H9 (cell line): ENCODE results near the gene KCNC2. TPM values are rescaled to one million over a fixed set of nuclear protein-coding genes. Genes with fewer than 3 reads are reported as not detected.

Source experiments
- DNase-seq: peaks from one replicate; pipeline ENCODE4 v3.0.0-alpha.2; 2017
- H2AFZ ChIP-seq: one replicate; pipeline ENCODE4 v1.6.1; 2013; ENCODE audit warnings: mild to moderate bottlenecking, low read length, control low read depth, moderate library complexity
- H2AK5ac ChIP-seq: 2 replicates; pipeline ENCODE4 v1.6.1; 2013; ENCODE audit warnings: low read length, control low read depth, mixed read lengths; ENCODE audit not compliant: insufficient read length
- H2BK120ac ChIP-seq: one replicate; pipeline ENCODE4 v1.6.1; 2013; ENCODE audit warnings: low read depth, mild to moderate bottlenecking, low read length, control low read depth, inconsistent platforms; ENCODE audit not compliant: poor library complexity, severe bottlenecking
- H2BK12ac ChIP-seq: 2 replicates; pipeline ENCODE4 v1.6.1; 2013; ENCODE audit warnings: low read length, control low read depth, mixed read lengths, low read depth; ENCODE audit not compliant: insufficient read length
- H2BK15ac ChIP-seq: 2 replicates; pipeline ENCODE4 v1.6.1; 2013; ENCODE audit warnings: low read depth, low read length, control low read depth
- H2BK20ac ChIP-seq: one replicate; pipeline ENCODE4 v1.6.1; 2013; ENCODE audit warnings: low read depth, mild to moderate bottlenecking, low read length, control low read depth, inconsistent platforms; ENCODE audit not compliant: poor library complexity, severe bottlenecking
- H2BK5ac ChIP-seq: 2 replicates; pipeline ENCODE4 v1.6.1; 2013; ENCODE audit warnings: low read length, control low read depth, mixed read lengths; ENCODE audit not compliant: insufficient read length
- H3K14ac ChIP-seq: 2 replicates; pipeline ENCODE4 v1.6.1; 2013; ENCODE audit warnings: low read length, control low read depth; ENCODE audit not compliant: insufficient read depth
- H3K18ac ChIP-seq: 2 replicates; pipeline ENCODE4 v1.6.1; 2013; ENCODE audit warnings: low read depth, mild to moderate bottlenecking, mixed read lengths, low read length, control low read depth; ENCODE audit not compliant: insufficient read length
- H3K23ac ChIP-seq: 2 replicates; pipeline ENCODE4 v1.6.1; 2013; ENCODE audit warnings: low read length, control low read depth, mixed read lengths, low read depth; ENCODE audit not compliant: insufficient read length
- H3K23me2 ChIP-seq: 2 replicates; pipeline ENCODE4 v1.6.1; 2013; ENCODE audit warnings: low read depth, mild to moderate bottlenecking, mixed read lengths, low read length, control low read depth; ENCODE audit not compliant: insufficient read length, poor library complexity, severe bottlenecking
- H3K27ac ChIP-seq: 2 replicates; pipeline ENCODE4 v1.5.1; 2013; ENCODE audit warnings: low read length, control low read depth, mixed read lengths, low read depth; ENCODE audit not compliant: insufficient read length
- H3K27me3 ChIP-seq: 2 replicates; pipeline ENCODE4 v1.6.1; 2013; ENCODE audit warnings: low read length, control low read depth, inconsistent platforms; ENCODE audit not compliant: insufficient read depth
- H3K4ac ChIP-seq: 2 replicates; pipeline ENCODE4 v1.6.1; 2013; ENCODE audit warnings: low read depth, mild to moderate bottlenecking, control low read depth, inconsistent platforms, low read length, moderate library complexity
- H3K4me1 ChIP-seq: 2 replicates; pipeline ENCODE4 v1.6.1; 2013; ENCODE audit warnings: low read length, control low read depth, inconsistent platforms; ENCODE audit not compliant: insufficient read depth
- H3K4me2 ChIP-seq: 2 replicates; pipeline ENCODE4 v1.6.1; 2013; ENCODE audit warnings: low read length, control low read depth, mixed read lengths; ENCODE audit not compliant: insufficient read length, insufficient read depth
- H3K56ac ChIP-seq: 2 replicates; pipeline ENCODE4 v1.6.1; 2013; ENCODE audit warnings: low read depth, mild to moderate bottlenecking, mixed read lengths, low read length, control low read depth; ENCODE audit not compliant: insufficient read length
- H3K79me1 ChIP-seq: 2 replicates; pipeline ENCODE4 v1.6.1; 2013; ENCODE audit warnings: low read depth, mild to moderate bottlenecking, moderate library complexity, low read length, control low read depth, inconsistent platforms; ENCODE audit not compliant: insufficient read depth, poor library complexity, severe bottlenecking
- H3K79me2 ChIP-seq: 2 replicates; pipeline ENCODE4 v1.6.1; 2013; ENCODE audit warnings: low read length, control low read depth, inconsistent platforms; ENCODE audit not compliant: insufficient read depth
- H3K9ac ChIP-seq: 2 replicates; pipeline ENCODE4 v1.6.1; 2013; ENCODE audit warnings: low read length, control low read depth, mixed read lengths; ENCODE audit not compliant: insufficient read length; ENCODE audit errors: extremely low read depth
- H3K9me3 ChIP-seq: one replicate; pipeline ENCODE4 v1.6.1; 2013; ENCODE audit warnings: low read depth, low read length, inconsistent platforms; ENCODE audit not compliant: control insufficient read depth
- H3T11ph ChIP-seq: one replicate; pipeline ENCODE4 v1.6.1; 2013; ENCODE audit warnings: mild to moderate bottlenecking, low read length, control low read depth, inconsistent platforms
- H4K20me1 ChIP-seq: one replicate; pipeline ENCODE4 v1.6.1; 2013; ENCODE audit not compliant: control insufficient read depth, insufficient read length, insufficient read depth
- H4K5ac ChIP-seq: 2 replicates; pipeline ENCODE4 v1.6.1; 2013; ENCODE audit warnings: low read depth, mild to moderate bottlenecking, mixed read lengths, low read length, control low read depth; ENCODE audit not compliant: insufficient read length
- H4K8ac ChIP-seq: replicated peaks from 2 replicates; pipeline ENCODE4 v1.6.1; 2013; ENCODE audit warnings: low read length, control low read depth, mixed read lengths, low read depth; ENCODE audit not compliant: insufficient read length
- H4K91ac ChIP-seq: 2 replicates; pipeline ENCODE4 v1.6.1; 2013; ENCODE audit warnings: low read depth, mild to moderate bottlenecking, moderate library complexity, mixed read lengths, low read length, control low read depth; ENCODE audit not compliant: insufficient read length
- H3K27ac Mint-ChIP-seq, 3 experiments: 2 replicates in 2 of 3; 3 replicates in 1 of 3; pipeline ENCODE4 v1.8.0; 2020 to 2021; ENCODE audit warnings: mixed read lengths in 3 of 3, mild to moderate bottlenecking in 1 of 3, moderate library complexity in 1 of 3
- H3K27me3 Mint-ChIP-seq: 2 replicates; pipeline ENCODE4 v1.8.0; 2021; ENCODE audit warnings: low read depth, mild to moderate bottlenecking, moderate library complexity, mixed read lengths
- H3K36me3 Mint-ChIP-seq, 3 experiments: 2 replicates in 2 of 3; 3 replicates in 1 of 3; pipeline ENCODE4 v1.8.0; 2020 to 2021; ENCODE audit warnings: low read depth in 3 of 3, mixed read lengths in 3 of 3; ENCODE audit not compliant: insufficient read depth in 1 of 3
- H3K4me1 Mint-ChIP-seq, 2 experiments: 2 replicates each; pipeline ENCODE4 v1.8.0; 2020; ENCODE audit warnings: mixed read lengths in 2 of 2
- H3K4me3 Mint-ChIP-seq, 2 experiments: 2 replicates in 1 of 2; 3 replicates in 1 of 2; pipeline ENCODE4 v1.8.0; 2020 to 2021; ENCODE audit warnings: mild to moderate bottlenecking in 2 of 2, mixed read lengths in 2 of 2, moderate library complexity in 1 of 2
- H3K9me3 Mint-ChIP-seq, 2 experiments: 2 replicates in 1 of 2; 3 replicates in 1 of 2; pipeline ENCODE4 v1.8.0; 2020; ENCODE audit warnings: mild to moderate bottlenecking in 2 of 2, mixed read lengths in 2 of 2, moderate library complexity in 1 of 2
- WGBS: extraction: QIAGEN DNeasy Blood & Tissue Kit; methylation state at CpG from one replicate; pipeline ENCODE4 v1.1.7; 2013; ENCODE audit warnings: missing lambda C conversion rate, low lambda C conversion rate, mixed read lengths; ENCODE audit not compliant: insufficient read length; ENCODE audit errors: extremely low coverage; 5-methylcytosine and 5-hydroxymethylcytosine counted together
- total RNA-seq: library from RNA; stranded (reverse); gene quantifications from 2 replicates; pipeline ENCODE4 v1.2.1, GENCODE V29; 2021
- TF ChIP-seq, protein P1 (sequence below): fragments of 200-600 bp; sonication (generic); conservative IDR thresholded peaks from 3 replicates; pipeline ENCODE4 v1.8.0; 2021; ENCODE audit warnings: antibody characterized with exemption, mild to moderate bottlenecking

The KCNC2 gene
- total RNA-seq, 1 experiment from 2014 or later: not detected

DNA sequence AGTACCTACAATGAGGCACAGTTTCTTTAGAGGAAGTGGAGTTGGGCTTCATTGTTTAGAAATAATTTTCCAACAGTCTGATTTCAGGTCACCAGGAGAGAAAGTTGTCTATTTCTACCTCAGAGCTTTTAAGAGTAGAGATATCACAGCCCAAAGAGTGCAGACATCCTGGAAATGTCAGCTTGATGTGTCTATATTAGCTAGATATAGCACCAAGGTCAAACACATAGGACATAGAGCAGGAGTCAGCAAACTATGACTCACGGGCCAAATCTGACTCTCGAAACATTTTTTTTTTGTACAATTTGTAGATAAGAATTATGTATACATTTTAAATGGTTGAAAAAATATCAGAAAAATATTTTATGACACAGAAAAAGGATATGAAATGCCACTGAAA is 53.7 kb downstream of the KCNC2 start:
- Histone ChIP-seq H2BK5ac (no peak overlapping the region), H2BK120ac (no peak overlapping the region), H4K5ac (no peak overlapping the region), H3K79me1 (no peaks in the 10 kb centered on the region), H4K91ac (no peak overlapping the region), H3K4me1 (no peaks in the 10 kb centered on the region), H3K18ac (no peak overlapping the region), H3K14ac (no peak overlapping the region), H3K9ac (no peak overlapping the region), H2AFZ (no peak overlapping the region), H3K23me2 (no peaks in the 10 kb centered on the region), H2AK5ac (no peak overlapping the region), H2BK20ac (no peak overlapping the region), H4K8ac (no peak overlapping the region), H2BK15ac (no peak overlapping the region), H3K27ac (no peak overlapping the region), H3K27me3 (no peaks in the 10 kb centered on the region), H3T11ph (no peak overlapping the region), H3K23ac (no peak overlapping the region), H3K56ac (no peak overlapping the region), H3K79me2 (no peaks in the 10 kb centered on the region), H3K9me3 (no peaks in the 10 kb centered on the region), H2BK12ac (no peak overlapping the region), H4K20me1 (no peaks in the 10 kb centered on the region), H3K4me2 (no peak overlapping the region), H3K4ac (no peak overlapping the region)
- no peak overlapping the region for H3K4me3 Mint-ChIP-seq
- DNase-seq: no peak
- H3K27ac Mint-ChIP-seq: no peak overlapping the region
- TF ChIP-seq, protein P1, sequence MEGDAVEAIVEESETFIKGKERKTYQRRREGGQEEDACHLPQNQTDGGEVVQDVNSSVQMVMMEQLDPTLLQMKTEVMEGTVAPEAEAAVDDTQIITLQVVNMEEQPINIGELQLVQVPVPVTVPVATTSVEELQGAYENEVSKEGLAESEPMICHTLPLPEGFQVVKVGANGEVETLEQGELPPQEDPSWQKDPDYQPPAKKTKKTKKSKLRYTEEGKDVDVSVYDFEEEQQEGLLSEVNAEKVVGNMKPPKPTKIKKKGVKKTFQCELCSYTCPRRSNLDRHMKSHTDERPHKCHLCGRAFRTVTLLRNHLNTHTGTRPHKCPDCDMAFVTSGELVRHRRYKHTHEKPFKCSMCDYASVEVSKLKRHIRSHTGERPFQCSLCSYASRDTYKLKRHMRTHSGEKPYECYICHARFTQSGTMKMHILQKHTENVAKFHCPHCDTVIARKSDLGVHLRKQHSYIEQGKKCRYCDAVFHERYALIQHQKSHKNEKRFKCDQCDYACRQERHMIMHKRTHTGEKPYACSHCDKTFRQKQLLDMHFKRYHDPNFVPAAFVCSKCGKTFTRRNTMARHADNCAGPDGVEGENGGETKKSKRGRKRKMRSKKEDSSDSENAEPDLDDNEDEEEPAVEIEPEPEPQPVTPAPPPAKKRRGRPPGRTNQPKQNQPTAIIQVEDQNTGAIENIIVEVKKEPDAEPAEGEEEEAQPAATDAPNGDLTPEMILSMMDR: no peak
- H3K36me3 Mint-ChIP-seq: no peaks in the 10 kb centered on the region
- WGBS: no CpG with 5 or more reads among the region's 2 CpGs
- no peaks in the 10 kb centered on the region for H3K4me1 Mint-ChIP-seq
- H3K27me3 Mint-ChIP-seq: peaks cover 2% of the 10 kb centered on the region
- no peaks in the 10 kb centered on the region for H3K9me3 Mint-ChIP-seq
